Esophagus muscularis mucosa (tissue), 4 donors: ENCODE results near the gene NGRN. TPM values are rescaled to one million over a fixed set of nuclear protein-coding genes. Genes with fewer than 3 reads are reported as not detected.

Experiments used
- DNase-seq: peaks from one replicate; pipeline ENCODE4 v3.0.0-alpha.2; 2017; ENCODE audit errors: extremely low spot score
- H3K27ac ChIP-seq, 4 donors: fragments of 200-600 bp; sonication (generic); replicated peaks in 1 of 4; 1 replicate in 3 of 4; 2 replicates in 1 of 4; pipeline ENCODE4 v1.5.1; 2016 to 2019; ENCODE audit warnings: mild to moderate bottlenecking in 1 of 4
- H3K27me3 ChIP-seq, 4 donors: fragments of 200-600 bp; sonication (generic); one replicate each; pipeline versions ENCODE4 v1.5.1 to v1.6.0; 2016 to 2019
- H3K36me3 ChIP-seq, 4 donors: fragments of 200-600 bp; sonication (generic); one replicate each; pipeline ENCODE4 v1.5.1; 2016 to 2019
- H3K4me1 ChIP-seq, 4 donors: fragments of 200-600 bp; sonication (generic); one replicate each; pipeline ENCODE4 v1.5.1; 2016 to 2019
- H3K4me3 ChIP-seq, 4 donors: fragments of 200-600 bp; sonication (generic); 1 replicate in 2 of 4; 2 replicates in 2 of 4; pipeline ENCODE4 v1.5.1; 2016 to 2019; ENCODE audit warnings: mild to moderate bottlenecking in 4 of 4, moderate library complexity in 1 of 4
- H3K9me3 ChIP-seq, 4 donors: fragments of 200-600 bp; sonication (generic); 1 replicate in 3 of 4; 2 replicates in 1 of 4; pipeline ENCODE4 v1.5.1; 2016 to 2019
- CTCF ChIP-seq, 3 experiments: fragments of 200-600 bp in 2 of 3; fragments of 450-650 bp in 1 of 3; sonication (generic) in 2 of 3; IDR thresholded peaks; one replicate each; pipeline ENCODE4 v1.5.1; 2017 to 2019; ENCODE audit warnings: antibody characterized with exemption in 3 of 3, mild to moderate bottlenecking in 2 of 3, moderate library complexity in 1 of 3
- EP300 ChIP-seq: sonication (generic); formaldehyde crosslinking; IDR thresholded peaks from one replicate; pipeline ENCODE4 v1.6.1; 2017; ENCODE audit warnings: antibody characterized with exemption
- POLR2A ChIP-seq: fragments of 450-650 bp; IDR thresholded peaks from one replicate; pipeline ENCODE4 v1.6.1; 2017; ENCODE audit warnings: antibody characterized with exemption, moderate library complexity, mild to moderate bottlenecking, low read depth
- POLR2AphosphoS5 ChIP-seq, 2 donors: sonication (generic); formaldehyde crosslinking; IDR thresholded peaks; one replicate each; pipeline ENCODE4 v1.6.1; 2017; ENCODE audit warnings: antibody characterized with exemption in 2 of 2
- WGBS: methylation state at CpG from one replicate; pipeline ENCODE4 v1.1.5; 2018; 5-methylcytosine and 5-hydroxymethylcytosine counted together
- intact Hi-C: fragments of 100-400 bp; cut with DNase I; formaldehyde crosslinking; loops from one replicate; pipeline ENCODE4 v1.15.1; 2023
- total RNA-seq, 4 donors: library from RNA; depleted of rRNA; stranded (reverse); fragments of >200 nt; gene quantifications; one replicate each; pipeline versions ENCODE4 v1.1.0 to v1.2.1, GENCODE V29; 2016

Gene NGRN
- total RNA-seq: 100 to 1,000 TPM; 140 to 166 (median 154) TPM

DNA sequence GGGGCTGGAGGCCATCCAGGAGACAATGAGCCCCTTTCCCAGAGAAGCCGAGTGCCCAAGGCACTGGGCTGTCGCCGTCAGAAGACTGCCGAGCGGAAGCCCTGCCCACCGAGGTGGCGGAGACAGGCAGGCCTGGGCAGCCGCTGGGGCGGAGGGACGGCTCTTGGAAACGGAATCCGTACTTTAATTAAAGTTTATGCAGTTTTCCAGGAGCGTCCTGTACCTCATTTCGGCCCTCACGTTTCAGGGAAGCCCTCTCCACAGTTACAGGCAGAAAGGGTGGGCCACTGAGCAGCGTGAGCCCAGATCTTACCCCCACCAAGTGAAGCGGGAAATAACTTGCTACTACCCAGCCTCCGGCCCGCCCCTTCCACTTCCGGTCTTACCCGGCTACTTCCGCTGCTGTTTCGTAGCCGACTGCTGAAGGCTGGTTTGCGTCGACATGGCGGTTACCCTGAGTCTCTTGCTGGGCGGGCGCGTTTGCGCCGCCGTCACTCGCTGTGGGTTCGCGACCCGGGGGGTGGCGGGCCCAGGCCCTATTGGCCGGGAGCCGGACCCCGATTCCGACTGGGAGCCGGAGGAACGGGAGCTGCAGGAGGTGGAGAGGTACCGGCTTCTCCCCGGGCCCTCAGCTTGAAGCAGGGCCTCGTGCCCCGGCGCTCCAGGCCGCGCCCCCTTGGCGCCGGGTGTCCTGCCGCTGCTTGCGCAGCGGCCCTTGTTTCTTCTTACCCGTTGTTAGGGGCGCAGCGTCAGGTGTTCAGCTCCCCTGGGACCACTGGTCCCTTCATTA, at the start of gene NGRN:
NGRN (plus strand) TSS at position 402 of the 790 bp plus-strand sequence; CDS start at position 443, 41 bp downstream.
- peaks cover 0 to 26% (median 16%) of the 10 kb centered on the region in 4 donors for H3K36me3 ChIP-seq
- WGBS: 3% methylated on average over 11 of the region's 59 CpGs
- peak within 1 kb of the TSS; percentile 75 to 86 (median 82) for H3K4me3 ChIP-seq
- peaks cover 34 to 52% (median 51%) of the 10 kb centered on the region in 4 donors for H3K4me1 ChIP-seq
- H3K27me3 ChIP-seq: no peaks in the 10 kb centered on the region
- peak; percentile 94 to 96 for TF ChIP-seq POLR2AphosphoS5 (IDR thresholded peaks at IDR 0.05)
- no peak for TF ChIP-seq CTCF (IDR thresholded peaks at IDR 0.05)
- TF ChIP-seq EP300: no peak
- TF ChIP-seq POLR2A: peak; percentile 39
- H3K27ac ChIP-seq: peak within 1 kb of the TSS; percentile 94 to 98 (median 97)
- H3K9me3 ChIP-seq: no peaks in the 10 kb centered on the region
- intact Hi-C loops: no loop called here
- DNase-seq: peak; percentile 98

DNA sequence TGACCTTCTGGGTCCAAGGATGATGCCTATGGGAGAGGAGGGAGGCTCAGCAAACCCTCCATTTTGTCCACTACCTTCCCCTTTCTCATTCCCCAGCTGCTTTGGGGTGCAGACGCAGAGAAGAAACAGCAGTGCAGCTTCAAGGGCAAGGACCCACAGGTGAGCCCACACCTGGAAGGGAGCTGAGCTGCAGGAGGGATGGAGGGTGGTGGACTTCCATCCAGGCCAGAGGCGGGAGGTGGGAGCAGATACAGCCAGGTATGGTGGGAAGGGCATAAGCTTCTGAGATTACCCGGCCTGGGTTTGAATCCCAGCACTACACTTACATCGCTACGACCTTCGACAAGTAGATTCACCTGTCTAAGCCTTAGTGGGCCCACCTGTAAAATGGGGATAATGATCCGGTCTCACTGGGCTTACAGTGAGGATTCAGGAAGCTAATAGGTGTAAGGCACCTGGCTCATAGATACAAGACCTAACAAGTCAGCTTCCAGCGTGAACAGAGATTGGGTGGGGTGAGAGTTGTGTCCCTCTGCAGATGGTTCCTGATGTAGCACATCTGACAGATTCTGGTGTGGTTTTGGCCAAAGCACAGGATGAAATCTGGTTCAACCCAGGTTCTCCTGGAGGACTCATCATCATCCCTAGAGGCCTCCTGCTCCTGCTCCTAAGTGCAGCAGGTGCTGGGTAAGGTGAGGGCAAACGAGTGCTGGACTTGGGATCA, 47.6 kb upstream of the NGRN start:
- no peaks in the 10 kb centered on the region for H3K27me3 ChIP-seq
- H3K27ac ChIP-seq: peak overlapping the region in 1 of 4 donors; percentile 3
- 86% methylated on average over 9 of the region's 9 CpGs for WGBS
- no peak overlapping the region for H3K4me3 ChIP-seq
- DNase-seq: no peak
- H3K36me3 ChIP-seq: peaks cover 7 to 40% (median 30%) of the 10 kb centered on the region in 4 donors
- intact Hi-C loops: no loop called here
- no peaks in the 10 kb centered on the region for H3K9me3 ChIP-seq
- no peak for TF ChIP-seq EP300
- TF ChIP-seq CTCF (IDR thresholded peaks at IDR 0.05): no peak
- TF ChIP-seq POLR2A: no peak
- no peak for TF ChIP-seq POLR2AphosphoS5 (IDR thresholded peaks at IDR 0.05)
- H3K4me1 ChIP-seq: peaks cover 20 to 42% (median 37%) of the 10 kb centered on the region in 4 donors

- DNase-seq: no peak
- intact Hi-C loops: no loop called here
- H3K27ac ChIP-seq: peak overlapping the region; percentile 34 to 64 (median 44)
These were observed 45.9 kb upstream of the NGRN start for GRCh38 chr15:90219421-90220141.

More at GRCh38 chr15:90219421-90220141, 45.9 kb upstream of the NGRN start:
- H3K9me3 ChIP-seq: no peaks in the 10 kb centered on the region
- no peak overlapping the region for H3K4me3 ChIP-seq
- peaks cover 12 to 32% (median 29%) of the 10 kb centered on the region in 4 donors for H3K4me1 ChIP-seq
- WGBS: 97% methylated on average over 4 of the region's 17 CpGs
- H3K27me3 ChIP-seq: no peaks in the 10 kb centered on the region
- TF ChIP-seq POLR2AphosphoS5 (IDR thresholded peaks at IDR 0.05) (no peak), POLR2A (no peak), CTCF (IDR thresholded peaks at IDR 0.05) (peak; percentile 60 to 79 (median 75)), EP300 (no peak)
- peaks cover 21 to 58% (median 48%) of the 10 kb centered on the region in 4 donors for H3K36me3 ChIP-seq
